ENCODE results near the gene ANAPC16.
"Not testable (repeated sequence)": the region's sequence is repeated elsewhere in the genome, so short reads cannot be mapped to it uniquely, and the experiment has no call there.

ANAPC16 gene

DNA sequence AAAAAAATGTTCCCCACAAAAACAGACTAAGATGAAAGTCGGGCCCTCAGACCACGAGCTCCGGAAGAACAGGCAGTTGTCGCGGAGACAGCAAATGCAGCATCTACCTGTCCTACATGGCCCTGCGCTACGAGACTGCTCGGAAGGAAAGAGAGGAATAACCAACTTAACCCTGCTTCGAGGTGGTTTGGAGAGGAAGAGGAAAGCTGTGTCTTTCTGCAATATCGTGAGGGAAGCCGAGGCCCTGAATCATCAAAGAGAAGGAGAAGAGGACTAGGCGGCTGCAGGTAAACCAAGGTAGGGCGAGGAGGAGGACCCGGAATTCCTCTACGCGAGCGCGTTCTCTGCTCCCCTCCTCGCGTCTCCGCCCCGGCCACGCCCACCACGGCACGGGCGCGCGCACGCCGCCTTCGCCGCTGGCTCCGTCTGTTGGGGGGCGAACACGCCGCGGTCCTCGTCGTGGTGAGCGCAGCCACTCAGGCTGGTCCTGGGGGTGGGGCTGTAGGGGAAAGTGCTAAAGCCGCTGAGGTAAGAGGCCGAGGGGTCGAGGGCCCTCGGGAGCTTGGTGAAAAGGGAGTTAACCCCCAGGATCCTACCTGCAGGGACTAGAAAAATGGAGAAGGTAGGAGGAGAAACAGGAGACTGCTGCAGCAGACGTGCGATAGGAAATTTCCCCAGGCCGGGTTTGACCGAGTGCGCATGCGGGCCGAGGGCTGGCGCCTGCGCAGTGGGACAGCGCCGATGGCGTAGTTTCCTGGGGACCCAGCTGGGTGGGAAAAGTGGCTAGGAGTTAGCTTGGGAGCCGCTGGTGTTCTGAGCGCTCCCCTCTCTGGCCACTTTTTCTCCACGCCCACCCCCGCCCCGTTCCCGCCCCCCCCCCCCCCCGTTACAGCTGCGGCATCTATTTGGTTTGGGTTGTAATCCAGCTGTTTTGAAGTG is at the start of gene ANAPC16, which contains the start of gene ASCC1:
Gene ANAPC16, plus strand, starts transcription at position 402 of the 939 bp plus-strand sequence. CDS start 7,903 bp downstream, outside the sequence.
Gene ASCC1, minus strand, starts transcription at position 666 of the 939 bp plus-strand sequence. CDS start 2,978 bp downstream, outside the sequence.
- peak; percentile 88 for DNase-seq (ENCODE audit: low read depth in 2 of 2, low spot score in 1 of 2)

DNA sequence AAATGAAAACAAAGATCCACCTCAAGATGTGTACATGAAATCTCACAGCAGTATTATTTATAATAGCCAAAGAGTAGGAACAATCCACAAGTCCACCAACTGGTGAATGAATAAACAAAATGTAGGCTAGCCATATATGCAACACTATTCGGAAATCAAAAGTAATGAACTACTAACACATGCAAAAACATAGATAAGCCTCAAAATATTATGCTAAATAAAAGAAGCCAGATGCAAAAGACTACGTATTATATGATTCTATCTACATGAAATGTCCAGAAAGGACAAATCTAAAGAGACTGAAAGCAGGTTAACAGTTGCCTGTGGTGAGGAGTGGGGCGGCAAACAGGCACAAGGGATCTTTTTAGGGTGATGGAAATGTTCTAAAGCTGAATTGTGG is 48.7 kb upstream of the ANAPC16 start:
- no peak for DNase-seq (ENCODE audit: low read depth in 2 of 2, low spot score in 1 of 2)

DNA sequence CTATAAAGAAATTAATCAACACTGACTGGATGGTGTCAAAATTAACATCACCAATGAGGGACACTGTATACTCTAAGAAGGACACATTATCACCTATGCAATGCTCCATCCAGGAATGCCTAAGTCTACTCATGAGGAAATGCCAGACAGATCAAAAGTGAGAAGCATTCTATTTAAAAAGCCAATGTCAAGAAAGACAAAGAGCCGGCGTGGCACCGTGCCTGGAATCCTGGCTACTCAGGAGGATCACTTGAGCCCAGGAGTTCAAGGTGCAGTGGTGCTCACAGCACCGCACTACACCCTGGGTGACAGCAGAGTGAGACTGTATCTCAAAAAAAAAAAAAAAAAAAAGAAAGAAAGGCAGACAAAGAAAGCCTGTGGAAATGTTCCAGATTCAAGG is 45.5 kb upstream of the ANAPC16 start:
- DNase-seq (ENCODE audit: low read depth in 2 of 2, low spot score in 1 of 2) = no peak

DNA sequence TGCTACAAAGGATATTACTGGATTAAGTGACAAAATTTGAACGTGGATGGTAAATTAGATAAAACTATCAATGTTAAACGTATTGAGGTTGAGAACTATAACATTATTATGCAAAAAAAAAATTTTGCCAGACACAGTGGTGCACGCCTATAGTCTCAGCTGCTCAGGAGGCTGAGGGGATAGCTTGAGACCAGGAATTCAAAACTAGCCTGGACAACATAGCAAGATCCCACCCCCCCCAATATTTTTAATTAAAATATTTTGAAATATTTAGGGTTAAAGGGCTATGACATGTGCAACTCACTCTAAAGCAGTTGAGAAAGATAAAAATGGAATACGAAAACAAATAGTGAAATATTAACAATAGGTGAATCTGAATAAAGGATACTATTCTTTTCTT is 45.1 kb upstream of the ANAPC16 start:
- no peak for DNase-seq (ENCODE audit: low read depth in 2 of 2, low spot score in 1 of 2)

DNA sequence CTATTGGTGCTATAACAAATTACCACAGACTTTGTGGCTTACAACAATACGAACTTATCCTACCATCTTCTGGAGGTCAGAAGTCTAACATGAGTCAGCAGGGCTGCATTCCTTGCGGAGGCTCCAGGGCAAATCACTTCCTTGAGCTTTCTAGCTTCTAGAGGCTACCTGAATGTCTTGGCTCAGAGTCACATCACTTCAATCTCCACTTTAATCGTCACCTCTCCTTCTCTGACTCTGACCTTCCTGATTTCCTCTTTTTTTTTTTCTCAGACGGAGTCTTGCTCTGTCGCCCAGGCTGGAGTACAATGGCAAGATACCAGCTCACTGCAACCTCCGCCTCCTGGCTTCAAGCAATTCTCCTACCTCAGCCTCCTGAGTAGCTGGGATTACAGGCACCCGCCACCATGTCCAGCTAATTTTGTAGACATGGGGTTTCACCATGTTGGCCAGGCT is 44.6 kb upstream of the ANAPC16 start:
- no peak for DNase-seq (ENCODE audit: low read depth in 2 of 2, low spot score in 1 of 2)

DNA sequence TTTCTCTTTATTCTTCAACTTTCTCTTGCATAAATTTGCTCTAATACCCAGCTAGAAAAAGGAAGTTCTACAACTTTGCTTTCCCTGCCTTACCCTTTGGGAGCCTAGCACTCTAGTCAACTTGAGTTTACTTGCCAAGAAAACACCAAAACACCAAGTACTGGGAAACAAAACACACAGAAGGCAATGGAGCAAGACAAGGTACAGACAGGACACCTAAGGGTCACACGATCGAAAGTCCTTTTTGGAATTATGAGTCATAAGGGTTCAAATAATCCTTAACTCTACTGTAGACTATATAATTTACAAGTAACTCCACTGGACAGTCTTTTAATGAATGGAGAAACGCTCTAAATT is 42.6 kb upstream of the ANAPC16 start:
- DNase-seq (ENCODE audit: low read depth in 2 of 2, low spot score in 1 of 2) = no peak

DNA sequence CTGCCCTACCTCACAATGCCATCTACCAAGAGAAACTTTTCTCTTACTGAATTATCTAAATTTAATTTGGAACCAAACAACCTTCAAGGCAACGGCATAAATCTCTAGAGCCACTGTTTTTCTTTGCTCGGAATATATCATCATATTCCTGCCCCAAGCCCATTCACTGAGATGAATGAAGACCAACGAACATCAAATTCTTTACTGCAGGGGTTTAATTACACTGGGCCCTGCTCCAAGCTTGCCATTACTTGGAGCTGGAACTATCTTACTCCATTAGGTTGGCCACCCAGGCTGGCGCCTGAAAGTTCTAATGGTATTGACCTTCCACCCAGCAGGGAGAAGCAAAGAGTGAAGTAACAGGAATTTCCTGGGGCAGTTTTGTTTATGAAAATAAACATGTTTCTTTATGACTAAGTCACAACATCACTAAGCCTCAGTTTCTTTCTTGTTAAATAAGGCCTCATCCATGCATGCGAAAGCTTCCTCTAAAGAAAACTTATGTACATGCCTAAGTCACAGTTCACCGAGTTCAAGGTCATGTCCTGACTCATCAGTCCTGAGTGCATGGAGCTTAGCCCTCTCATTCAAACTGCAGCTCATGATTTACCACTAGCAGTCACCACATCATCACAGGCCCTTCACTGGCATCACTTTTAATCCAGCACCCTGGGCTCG is 42.1 kb upstream of the ANAPC16 start:
- no peak for DNase-seq (ENCODE audit: low read depth in 2 of 2, low spot score in 1 of 2)

DNA sequence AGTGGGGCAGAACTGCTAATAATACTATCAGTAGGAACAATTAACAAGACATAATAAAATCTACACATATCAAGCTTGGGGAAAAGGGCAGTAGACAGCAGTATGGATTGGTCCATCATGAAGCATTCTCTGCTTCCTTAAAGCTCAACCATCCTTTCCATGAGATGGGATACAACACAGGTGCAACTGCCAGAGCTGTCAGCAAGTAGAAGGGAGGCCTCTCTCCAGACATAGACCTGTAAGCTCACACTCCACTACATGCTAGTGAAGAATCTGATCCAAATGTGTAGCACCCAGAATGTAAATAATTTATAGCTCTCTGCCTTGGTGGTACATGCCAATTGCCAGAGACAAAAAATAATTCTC is 41.5 kb upstream of the ANAPC16 start:
- no peak for DNase-seq (ENCODE audit: low read depth in 2 of 2, low spot score in 1 of 2)

DNA sequence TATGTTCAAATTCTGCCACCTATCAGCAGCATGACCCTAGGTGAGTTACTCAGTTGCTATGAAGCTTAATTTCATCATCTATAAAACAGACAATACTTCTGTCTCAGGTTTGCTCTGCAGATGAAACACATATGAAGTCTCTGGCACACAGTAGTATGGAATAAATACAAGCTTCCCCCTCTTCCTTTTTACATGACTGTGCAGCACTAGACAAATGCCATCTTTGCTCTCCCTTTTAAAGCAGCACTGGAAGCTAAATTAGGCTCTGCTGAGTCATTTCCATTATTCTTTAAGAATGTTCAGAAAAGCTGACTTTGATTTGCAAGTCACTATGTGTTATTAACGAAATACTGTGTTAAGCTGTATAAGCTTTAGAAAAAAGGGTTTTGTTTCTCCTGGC is 40.7 kb upstream of the ANAPC16 start:
- DNase-seq (ENCODE audit: low read depth in 2 of 2, low spot score in 1 of 2) = no peak

DNA sequence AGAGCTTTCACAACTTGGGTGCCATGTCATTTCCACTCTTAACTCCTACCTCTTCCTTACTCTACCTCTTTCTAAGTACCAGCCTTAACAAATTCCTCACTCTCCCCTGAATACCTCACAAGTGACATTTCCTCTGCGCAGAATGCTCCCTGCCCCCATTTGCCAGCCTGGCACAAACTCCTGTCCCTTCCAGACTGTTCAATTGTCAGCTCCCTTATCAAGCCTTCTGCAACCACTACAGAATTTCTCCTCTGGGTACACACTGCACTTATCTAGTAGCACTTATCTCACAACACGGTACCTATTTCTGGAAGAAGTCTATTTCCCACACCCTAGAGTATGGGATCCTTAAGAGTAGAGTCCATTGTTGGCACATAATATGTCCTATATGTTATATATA is 39.1 kb upstream of the ANAPC16 start:
- DNase-seq (ENCODE audit: low read depth in 2 of 2, low spot score in 1 of 2) = no peak

DNA sequence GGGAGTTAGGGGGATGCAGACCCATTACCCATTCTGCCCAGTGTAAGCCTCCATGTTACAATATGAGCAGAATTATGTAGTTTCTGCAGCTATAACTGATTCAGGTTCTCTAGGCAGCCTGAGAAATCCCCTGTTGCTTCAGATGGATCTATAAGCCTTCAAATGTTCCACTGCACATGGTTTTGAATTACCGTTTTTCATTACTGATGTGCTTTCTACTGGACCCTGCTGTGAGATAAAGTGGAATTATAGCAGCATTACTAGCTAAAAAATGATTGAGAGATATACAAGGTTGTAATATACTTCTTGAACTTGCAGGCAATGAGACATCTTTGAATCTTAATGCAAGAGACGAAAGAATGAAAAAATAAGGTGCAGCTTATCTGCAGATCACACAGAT is 38.4 kb upstream of the ANAPC16 start:
- DNase-seq (ENCODE audit: low read depth in 2 of 2, low spot score in 1 of 2) = no peak

DNA sequence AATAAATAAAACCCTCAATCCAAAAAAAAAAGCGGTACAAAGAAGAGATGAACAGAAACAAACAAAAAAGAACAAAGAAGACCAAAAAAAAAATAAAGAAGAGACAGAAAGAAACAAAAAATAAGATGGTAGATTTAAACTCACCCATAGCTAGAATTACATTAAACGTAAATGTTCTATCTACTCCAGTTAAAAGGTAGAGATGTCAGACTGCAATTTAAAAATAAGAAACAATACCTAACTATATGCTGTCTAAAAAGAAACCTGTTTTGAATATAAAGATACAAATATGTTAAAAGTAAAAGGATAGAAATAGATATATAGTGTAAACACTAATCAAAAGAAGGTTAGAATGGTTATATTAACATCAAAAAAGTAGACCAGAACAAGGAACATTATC is 31.7 kb upstream of the ANAPC16 start:
- DNase-seq (ENCODE audit: low read depth in 2 of 2, low spot score in 1 of 2) = no peak

DNA sequence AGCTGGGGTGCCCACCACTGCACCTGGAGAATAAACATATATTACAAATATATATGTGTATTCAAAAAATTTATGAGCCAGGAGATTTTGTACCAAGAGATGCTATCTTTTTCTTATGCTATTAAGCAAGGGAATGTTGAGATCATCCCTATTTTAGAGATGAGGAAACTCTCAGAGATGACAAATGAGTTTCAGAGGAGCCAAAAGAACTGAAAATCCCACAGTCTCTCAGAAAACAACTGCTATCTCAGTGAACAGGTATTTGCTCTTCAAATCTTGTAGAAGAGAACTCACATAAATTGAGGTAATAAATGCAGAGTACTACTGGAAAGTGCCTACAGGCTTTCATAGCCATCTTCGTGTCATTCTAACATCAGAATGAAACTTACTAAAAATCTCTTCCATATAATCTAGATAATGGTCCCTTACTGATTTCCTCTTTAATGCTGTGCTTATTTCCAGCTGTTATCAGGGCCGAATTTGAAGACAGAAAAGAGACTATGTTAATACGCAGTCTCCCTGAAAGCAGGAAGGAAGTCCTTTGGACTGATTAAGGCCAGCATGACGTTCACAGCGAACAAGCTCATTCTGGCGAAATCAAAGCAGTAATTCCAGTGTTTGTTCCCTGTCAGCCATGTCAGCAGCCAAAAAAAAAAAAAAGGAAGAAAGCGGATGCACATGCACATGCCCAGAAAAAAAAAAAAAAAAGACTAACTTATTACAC is 29.4 kb upstream of the ANAPC16 start:
- DNase-seq (ENCODE audit: low read depth in 2 of 2, low spot score in 1 of 2) = no peak

DNA sequence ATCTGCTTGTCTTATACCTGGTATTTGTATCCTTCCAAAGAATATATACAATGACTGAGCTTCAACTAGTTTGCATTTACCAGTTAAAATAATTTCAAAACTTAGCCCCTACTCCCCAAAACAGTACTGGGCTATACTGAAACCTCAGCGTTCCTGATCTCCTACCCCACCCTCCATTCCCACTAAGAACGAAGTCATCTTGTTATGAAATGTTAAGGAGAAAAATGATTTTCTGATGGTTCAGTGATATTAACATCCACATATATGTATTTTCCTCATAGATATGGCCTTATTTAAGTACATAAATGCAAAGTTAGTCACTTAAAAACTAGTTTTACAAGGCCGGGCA is 28.9 kb upstream of the ANAPC16 start:
- DNase-seq (ENCODE audit: low read depth in 2 of 2, low spot score in 1 of 2) = no peak

DNA sequence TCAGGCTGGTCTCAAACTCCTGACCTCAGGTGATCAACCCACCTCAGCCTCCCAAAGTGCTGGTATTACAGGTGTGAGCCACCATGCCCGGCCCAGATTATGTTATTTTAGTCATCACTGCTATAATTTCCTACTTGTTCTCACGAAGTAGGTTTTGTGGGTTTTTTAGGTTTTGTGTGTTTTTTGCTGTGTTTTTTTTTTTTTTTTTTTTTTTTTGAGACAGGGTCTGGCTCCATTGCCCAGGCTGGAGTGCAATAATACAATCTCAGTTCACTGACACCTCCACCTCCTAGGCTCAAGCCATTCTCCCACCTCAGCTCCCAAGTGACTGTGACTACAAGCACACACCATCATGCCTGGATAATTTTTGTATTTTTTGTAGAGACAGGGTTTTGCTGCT is 20.9 kb upstream of the ANAPC16 start:
- DNase-seq (ENCODE audit: low read depth in 2 of 2, low spot score in 1 of 2) = no peak

DNA sequence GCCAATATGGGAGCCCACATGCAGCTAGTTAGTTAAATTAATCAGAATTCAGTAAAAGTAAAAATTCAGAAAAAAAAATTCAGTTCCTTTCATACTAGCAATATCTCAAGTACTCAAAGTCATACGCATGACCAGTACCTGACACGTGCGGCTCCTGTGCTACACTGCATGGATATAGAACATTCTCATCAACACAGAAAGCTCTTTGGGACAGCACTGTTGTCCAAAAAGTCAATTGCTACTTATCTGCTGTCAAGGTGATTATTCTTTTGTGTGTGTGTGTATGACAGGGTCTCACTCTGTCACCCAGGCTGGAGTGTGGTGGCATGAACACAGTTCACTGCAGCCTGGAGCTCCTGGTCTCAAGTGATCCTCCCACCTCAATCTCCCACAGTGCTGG is 14.9 kb upstream of the ANAPC16 start:
- no peak for DNase-seq (ENCODE audit: low read depth in 2 of 2, low spot score in 1 of 2)

DNA sequence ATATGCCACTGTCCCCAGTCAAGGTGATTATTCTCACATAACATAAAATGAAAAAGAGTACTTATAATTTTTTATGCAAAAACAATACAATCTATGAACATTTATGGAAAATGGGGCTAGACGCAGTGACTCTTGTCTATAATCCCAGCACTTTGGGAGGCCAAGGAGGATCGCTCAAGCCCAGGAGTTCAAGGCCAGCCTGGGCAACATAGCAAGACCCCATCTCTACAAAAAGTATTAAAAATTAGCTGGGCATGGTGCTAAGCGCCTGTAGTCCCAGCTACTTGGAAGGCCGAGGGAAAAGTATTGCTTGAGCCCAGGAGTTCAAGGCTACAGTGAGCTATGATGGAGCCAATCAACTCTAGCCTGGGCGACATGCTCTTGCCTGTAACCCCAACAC is 14.5 kb upstream of the ANAPC16 start:
- no peak for DNase-seq (ENCODE audit: low read depth in 2 of 2, low spot score in 1 of 2)

DNA sequence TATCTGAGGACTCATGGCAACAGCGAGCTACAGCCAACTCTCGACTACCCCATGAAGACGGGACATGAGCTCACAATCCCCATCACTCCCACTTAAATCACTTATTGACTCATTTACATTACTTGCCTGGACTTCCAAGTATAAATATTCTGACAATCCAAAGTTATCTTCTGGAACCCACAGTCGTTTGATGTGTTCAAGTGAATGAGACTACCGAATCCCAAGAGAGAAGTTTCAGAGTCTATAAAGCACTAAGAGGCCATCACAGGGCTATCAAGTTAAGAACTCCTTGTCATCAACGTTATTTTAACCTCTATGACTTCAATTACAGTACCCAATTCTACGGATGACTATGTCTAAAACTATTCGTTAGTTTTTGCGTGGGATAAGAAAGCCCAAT is 11.5 kb upstream of the ANAPC16 start:
- no peak for DNase-seq (ENCODE audit: low read depth in 2 of 2, low spot score in 1 of 2)

DNA sequence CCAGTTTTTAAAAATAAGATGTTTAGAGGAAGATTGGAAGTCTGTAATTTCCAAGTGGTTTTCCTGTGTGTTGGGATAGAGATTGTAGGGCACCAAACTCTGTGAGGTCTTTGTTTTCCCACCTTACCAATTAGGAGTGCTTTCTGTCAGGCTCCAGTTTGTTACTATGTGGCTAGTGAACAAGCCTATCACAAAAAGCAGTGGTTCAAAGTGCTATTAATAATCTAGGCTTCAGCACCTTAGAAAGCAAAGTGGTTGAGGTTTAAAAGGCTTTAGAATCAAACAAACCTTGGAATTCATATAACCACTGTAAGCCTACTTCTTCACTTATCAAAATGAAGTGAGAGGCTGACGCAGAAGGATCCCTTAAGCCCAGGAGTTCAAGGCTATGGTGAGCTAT is 11.1 kb upstream of the ANAPC16 start:
- no peak for DNase-seq (ENCODE audit: low read depth in 2 of 2, low spot score in 1 of 2)

DNA sequence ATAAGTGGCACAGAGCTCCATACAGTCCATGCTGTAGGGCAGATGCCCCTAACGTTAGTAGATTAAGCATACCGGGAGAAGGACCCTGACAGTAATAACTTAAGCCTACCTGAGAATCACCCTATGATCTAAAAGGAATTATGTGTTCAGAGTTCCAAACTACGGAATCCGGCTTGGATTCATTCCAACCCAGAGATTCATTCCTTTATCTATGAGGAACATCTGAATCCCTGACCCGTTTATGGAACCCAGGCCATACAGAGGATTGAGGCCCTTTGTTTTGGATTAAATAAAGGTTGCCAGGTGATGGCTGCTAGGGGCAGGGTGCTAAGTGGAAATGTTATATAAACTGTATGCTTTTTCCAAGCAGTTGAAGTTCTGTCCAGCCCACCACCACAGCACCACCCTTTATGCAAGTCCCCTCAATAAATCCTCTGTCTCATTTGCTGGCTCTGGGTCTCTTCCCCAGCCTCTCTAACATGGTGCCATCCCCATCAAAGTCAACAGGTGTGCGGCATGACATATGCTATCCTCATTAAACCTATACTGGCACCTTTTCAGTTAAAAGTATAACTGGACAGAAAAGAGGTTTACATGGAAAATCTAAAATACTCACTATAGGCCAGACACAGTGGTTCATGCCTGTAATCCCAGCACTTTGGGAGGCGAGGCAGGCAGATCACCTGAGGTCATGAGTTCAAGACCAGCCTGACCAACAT is 9.1 kb upstream of the ANAPC16 start:
- DNase-seq (ENCODE audit: low read depth in 2 of 2, low spot score in 1 of 2) = no peak

DNA sequence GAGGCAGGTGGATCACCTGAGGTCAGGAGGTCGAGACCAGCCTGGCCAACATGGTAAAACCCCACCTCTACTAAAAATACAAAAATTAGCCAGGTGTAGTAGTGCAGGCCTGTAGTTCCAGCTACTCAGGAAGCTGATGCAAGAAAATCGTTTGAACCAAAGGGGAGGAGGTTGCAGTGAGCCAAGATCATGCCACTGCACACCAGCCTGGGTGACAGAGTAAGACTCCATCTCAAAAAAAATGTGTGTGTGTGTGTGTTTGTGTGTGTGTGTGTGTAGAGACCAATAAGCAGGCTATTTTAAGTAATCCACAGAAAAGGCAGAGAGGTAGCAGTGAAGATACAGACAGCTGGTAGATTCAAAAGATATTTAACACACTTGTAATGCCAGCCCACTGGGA is 7.3 kb upstream of the ANAPC16 start:
- DNase-seq (ENCODE audit: low read depth in 2 of 2, low spot score in 1 of 2) = not testable (repeated sequence)

Data from stimulated activated CD8-positive, alpha-beta memory T cell treated with anti-CD3 and anti-CD28 coated beads, Interleukin-4, amount 100 ng/mL, for 1 hour (primary cell).